Measurements from ENCODE around the gene KRT33B.
"Not testable (repeated sequence)": the region's sequence is repeated elsewhere in the genome, so short reads cannot be mapped to it uniquely, and the experiment has no call there.

The KRT33B gene

DNA sequence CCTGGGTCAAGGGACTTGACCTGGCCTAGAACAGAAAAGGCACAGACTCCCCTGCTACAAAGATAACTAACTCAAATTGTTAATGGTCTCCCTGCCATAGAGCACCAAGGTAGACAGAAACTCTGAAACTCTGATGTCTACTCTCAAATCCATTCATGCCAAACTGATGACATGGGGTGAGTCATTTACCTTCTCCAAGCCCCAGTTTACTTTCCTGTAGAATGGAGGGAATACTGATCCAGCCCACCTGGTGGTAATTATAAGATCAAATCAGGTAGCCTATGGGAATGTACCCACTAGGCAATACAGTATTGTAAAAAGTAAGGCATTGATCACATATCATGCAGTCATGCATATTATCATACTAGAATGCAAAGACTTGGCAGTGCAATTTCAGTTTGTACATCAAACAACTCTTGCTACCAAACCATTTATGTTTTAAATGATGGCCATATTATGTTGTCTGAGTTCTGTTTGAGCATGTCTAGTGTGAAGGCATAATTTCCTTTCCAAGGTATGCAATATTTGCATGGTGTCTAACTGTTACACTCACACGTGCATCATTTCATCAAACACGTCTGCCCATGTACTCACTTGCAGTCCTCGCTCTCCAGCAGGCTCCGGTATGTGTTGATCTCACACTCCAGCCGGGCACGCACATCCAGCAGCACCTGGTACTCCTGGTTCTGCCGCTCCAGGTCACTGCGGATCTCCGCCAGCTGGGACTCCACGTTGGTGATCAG lies 24.8 kb upstream of the KRT33B start:
- no peak overlapping the region for H3K4me3 ChIP-seq (ENCODE audit: low read depth, low read length)

DNA sequence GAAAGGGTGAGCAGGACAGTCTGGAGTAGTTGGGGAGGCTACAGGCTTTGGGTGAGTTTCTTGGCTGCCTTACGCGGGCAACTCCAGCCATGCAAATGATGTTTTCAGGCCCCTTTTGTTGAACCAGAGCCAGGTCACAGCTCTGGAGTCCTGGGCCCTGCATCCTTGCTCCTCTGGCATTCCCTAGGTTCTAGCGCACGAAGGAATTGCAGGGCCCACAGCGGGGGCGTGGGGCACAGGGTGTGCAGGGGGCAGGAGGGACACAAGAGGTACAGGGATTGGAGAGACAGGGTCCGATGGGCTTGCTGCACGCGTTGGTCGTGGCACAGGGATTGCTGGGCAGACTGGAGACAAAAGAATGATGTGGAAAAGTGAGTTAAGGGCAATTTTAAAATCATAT lies 24.2 kb upstream of the KRT33B start:
- H3K4me3 ChIP-seq (ENCODE audit: low read depth, low read length), result no peak overlapping the region

DNA sequence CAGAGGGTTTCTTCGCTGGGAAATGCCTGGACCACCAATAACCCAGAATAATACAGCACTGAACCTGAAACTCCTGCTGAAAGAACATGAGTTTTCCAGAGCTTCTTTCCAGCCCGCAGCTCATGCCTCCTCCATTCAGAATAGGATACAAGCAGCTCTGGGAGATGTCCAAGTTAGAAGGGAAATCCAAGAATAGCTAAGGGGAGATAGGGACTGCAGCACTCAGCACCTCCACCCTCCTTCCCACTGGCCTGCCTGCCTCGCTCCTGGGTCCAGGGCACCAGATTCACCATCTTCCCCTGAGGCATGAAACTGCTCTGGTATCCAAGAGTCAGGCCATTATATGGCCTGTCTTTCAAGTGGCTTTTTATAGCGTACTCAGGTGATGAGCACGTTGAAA lies 23.7 kb upstream of the KRT33B start:
- H3K4me3 ChIP-seq (ENCODE audit: low read depth, low read length), result no peak overlapping the region

DNA sequence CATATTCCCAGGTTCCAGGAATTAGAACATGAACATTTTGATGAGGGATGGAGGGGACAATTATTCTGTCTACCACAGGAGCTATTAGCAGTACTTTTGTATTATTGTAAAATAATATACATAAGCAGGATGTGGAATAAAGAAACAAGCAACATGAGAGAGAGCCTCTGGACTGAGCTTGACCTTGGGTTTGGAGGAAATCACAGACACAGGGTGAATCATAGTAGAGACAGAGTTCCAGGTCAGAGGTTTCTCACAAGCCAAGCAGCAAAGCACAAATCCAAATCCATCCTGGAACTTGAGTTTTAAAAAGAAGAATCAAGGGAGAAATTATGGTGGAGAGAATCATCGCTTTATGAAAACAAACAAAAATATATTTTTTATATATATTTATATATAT lies 22.7 kb upstream of the KRT33B start:
- no peak overlapping the region for H3K4me3 ChIP-seq (ENCODE audit: low read depth, low read length)

DNA sequence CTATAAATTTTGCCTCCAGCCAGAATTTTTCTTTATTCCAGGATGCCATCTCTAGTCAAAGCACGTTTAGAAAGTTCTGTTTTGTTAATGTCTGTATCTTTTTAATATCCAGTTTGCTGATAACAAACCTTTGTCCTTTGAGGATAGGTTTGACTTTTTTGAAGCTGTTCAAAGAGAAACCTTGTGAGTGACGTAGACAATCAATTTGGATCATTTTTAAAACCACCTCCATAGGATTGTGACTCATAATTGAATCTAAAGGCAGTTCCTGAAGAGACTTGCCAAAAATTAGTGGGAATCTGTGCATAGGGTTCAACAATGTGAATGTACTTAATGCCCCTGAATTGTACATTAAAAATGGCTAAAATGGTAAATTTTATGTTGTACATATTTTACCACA lies 21.9 kb upstream of the KRT33B start:
- H3K4me3 ChIP-seq (ENCODE audit: low read depth, low read length), result no peak overlapping the region

DNA sequence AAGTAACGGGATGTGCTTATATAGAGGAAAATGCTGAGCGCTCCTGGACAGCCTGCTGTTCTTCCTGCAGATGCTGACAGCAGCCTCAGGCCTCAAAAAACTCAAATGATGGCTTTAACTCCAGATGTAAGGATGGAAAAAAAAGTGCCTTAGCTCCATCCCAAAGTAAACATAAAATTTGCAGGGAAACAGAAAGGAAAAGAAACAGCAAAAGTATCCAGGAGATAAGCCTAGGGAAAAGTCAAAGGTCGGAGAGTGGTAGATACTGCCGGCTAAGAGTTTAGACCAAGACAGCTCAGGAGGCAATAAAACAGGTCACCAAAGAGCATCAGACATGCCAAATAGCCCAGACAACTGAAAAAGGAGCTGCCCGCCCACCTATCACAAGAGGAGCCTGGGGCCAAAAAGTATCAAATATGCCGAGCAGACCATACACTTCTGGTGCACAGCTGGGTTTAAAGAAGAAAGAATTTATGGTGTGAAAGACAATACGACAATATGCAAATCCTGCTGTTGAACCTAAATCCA lies 20.9 kb upstream of the KRT33B start:
- H3K4me3 ChIP-seq (ENCODE audit: low read depth, low read length), result no peak overlapping the region

DNA sequence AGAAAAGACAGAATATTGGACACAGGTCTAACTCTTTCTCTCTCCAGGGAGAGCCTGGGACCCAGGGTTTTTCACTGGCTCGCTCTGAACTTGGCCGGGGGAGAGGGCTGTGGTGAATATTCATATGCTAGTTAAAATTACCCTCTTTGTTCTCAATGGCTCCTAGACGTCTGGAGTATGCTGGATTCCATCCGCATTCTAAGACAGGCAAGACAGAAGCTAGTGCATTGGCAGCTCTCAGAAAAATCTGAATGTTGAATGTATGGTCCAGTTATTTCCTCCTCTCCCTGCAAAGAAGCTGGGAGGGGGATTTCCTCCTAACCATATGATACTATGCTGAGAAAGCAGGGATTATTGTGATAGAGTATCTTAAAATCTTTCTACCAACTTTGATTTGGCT lies 18.1 kb upstream of the KRT33B start:
- no peak overlapping the region for H3K4me3 ChIP-seq (ENCODE audit: low read depth, low read length)

DNA sequence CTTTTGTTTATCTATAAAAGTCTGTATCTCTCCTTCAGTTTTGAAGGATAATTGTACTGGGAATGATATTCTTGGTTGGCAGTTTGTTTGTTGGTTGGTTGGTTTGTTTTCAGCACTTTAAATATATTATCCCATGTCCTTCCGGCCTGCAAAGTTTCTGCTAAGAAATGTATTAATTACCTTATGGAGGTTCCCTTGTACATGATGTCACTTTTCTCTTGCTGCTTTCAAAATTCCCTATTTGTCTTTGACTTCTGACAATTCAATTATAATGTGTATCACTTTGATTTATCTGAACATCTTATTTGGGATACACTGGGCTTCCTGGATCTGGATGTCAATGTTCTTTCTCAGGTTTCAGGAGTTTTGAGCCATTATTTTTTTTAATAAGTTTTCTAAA lies 16.6 kb upstream of the KRT33B start:
- H3K4me3 ChIP-seq (ENCODE audit: low read depth, low read length), result no peak overlapping the region

DNA sequence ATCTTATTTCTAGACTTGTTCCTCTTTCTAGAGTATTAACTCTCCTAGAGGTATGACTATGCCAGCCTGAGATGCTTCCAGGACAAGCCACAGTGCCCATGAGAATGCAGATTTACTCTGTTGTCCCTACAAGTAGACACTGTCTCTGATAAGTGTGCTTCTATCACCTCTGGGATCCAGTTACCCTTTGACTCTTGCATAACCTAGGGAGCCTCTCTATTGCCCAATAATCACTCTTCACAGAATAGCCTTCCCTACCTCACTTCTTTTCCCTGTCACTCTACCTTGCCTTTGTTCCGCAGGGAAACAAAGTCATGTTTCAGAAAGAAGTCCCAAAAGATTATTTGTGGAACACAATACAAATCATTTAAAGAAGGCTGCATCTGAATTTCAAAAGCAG lies 14.1 kb upstream of the KRT33B start:
- H3K4me3 ChIP-seq (ENCODE audit: low read depth, low read length), result no peak overlapping the region

DNA sequence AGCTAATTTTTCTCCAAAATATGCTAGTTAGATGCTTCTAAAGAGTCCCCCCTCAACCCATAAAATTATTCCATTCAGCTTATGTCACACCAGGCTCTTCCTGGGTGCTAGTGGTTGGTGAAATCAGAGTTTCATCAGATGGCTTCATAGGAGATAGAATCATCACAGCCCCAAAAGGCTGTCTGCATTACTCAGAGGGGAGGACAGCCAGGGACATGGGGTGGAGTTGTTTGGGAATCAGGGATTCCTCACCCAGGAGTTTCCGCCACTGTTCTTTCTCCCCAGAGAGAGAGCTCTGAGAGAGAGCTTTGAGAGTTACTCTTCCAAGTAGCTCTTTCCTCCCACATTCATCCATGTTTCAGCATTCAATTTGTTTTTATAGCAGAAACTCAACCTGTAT lies 12.8 kb upstream of the KRT33B start:
- no peak overlapping the region for H3K4me3 ChIP-seq (ENCODE audit: low read depth, low read length)

DNA sequence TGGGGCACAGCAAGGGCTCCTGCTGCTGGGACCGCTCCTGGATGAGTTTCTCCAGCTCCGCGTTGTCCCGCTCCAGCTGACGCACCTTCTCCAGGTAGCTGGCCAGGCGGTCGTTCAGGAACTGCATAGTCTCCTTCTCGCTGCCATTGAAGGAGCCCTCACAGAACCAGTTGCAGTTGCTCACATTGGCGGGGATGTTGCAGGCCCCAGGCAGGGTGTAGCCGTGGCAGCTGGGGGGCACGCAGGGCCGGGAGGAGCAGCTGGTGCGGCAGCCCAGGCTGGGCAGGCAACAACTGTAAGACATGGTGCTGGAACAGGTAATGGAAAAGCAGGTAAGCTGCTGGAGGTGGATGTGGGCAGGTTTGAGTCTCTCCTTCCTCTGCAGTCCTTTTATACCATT lies 12.3 kb upstream of the KRT33B start, which contains the start of gene KRT34:
Gene KRT34, minus strand, starts transcription at position 364 of the 400 bp plus-strand sequence. Its CDS starts 60 bp downstream, at position 304.
- not testable (repeated sequence) for H3K4me3 ChIP-seq (ENCODE audit: low read depth, low read length)

DNA sequence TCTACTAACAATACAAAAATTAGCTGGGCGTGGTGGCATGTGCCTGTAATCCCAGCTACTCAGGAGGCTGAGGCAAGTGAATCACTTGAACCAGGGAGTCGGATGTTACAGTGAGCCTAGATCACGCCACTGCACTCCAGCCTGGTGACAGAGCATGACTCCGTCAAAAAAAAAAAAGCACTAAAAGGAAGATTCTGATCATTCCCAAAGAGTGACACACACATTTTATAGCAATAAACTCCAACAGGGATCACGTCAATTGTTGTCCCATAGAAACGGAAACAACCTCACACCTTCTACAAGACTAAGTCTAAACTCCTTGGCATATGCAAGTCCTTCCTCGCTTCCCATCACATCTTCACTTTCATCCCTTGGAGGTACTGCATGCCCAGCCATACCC lies 10.5 kb upstream of the KRT33B start:
- not testable (repeated sequence) for H3K4me3 ChIP-seq (ENCODE audit: low read depth, low read length)

DNA sequence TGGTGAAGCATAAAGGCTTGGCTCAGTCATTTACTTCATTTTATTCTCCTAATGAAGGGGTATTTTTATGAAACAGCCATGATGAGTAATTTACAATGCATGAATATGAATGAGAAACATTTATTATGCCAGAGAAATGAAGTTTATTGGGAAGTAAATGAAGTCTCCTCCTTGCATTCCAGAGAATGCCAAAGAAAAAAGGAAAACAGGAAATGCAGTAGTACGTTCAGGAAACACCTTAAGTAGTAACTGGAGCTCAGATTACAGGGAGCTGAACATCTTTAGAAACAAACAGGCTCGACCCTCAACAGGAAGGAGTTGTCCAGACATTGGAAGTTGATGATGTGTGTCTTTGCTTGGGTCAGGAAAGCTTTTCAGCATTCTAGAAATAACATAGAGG lies 7.9 kb upstream of the KRT33B start:
- no peak overlapping the region for H3K4me3 ChIP-seq (ENCODE audit: low read depth, low read length)

DNA sequence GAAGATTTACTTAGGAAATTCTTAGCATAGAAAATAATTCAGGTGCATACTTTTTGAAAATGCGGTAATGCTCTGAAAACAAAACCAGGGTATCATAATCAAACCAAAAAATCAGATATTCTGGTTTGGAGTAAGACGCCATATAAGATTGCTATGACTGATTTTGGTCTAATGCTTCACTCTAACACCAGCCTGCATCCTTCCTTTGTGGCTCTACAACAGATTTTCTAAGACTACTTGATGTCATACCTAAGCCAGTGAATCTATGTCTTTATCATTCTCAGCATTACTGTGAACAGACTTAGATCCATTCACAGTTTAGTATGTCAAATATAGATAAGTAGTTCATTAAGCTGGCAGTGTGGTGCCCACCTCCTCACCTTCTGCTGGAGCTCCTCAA lies 590 bp downstream of the KRT33B start:
- H3K4me3 ChIP-seq (ENCODE audit: low read depth, low read length), result no peak overlapping the region

DNA sequence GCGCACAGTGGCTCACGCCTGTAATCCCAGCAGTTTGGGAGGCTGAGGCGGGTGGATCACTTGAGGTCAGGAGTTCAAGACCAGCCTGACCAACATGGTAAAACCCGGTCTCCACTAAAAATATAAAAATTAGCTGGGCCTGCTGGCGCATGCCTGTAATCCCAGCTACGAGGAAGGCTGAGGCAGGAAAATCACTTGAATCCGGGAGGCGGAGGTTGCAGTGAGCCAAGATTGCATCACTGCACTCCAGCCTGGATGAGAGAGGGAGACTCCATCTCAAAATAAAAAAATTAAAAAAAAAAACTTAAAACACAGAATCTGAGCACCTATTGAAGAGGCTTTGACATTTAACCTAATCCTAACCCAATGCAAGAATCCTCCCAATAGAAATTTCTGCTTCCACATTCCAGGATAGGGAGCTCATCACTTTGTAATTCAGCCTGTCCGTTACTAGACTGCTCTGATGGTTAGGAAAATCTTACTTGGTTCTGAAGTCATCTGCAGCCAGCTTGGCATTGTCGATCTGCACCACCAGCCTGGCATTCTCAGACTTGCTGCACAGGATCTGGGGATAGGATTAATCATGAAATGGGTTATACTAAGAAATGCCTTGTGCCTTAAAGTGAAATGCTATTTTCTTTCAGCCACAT lies 2.1 kb downstream of the KRT33B start:
- no peak overlapping the region for H3K4me3 ChIP-seq (ENCODE audit: low read depth, low read length)

DNA sequence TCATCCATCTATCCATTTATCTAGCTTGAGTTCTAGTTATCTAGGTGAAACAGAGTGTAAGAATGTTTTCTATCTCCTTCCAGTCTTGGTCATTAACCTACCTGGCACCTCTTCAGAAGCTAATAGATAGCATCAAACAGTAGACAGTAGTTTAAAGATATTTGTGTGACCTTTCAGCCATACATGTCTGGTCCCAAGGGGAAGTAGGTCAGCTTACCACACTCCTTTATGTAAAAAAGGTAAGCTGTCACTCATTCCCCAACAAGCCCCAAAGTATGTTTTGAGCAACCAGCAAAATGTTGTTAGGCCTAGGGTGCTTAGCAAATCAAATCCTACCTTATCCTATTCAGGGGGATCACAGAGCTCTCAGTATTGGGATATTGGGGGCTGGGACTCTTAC lies 3.5 kb downstream of the KRT33B start:
- H3K4me3 ChIP-seq (ENCODE audit: low read depth, low read length), result no peak overlapping the region

DNA sequence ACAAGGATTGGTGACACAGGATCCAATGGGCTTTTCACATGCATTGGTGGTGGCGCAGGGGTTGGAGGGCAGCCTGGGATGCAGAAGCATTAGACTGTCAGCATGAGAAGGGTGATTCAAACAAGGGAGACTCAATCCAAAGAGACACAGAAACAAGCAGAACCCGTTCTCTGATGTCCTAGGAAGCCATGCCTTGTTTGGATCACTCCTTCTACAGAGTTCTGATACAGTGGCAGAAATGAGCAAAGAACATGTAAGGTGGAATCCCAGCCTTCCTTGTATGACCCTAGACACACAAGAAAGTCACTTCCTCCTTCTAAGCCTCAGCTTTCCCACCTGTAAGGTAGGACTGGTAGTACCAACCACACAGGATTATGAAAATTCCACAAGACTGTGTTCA lies 5.7 kb downstream of the KRT33B start:
- no peak overlapping the region for H3K4me3 ChIP-seq (ENCODE audit: low read depth, low read length)

DNA sequence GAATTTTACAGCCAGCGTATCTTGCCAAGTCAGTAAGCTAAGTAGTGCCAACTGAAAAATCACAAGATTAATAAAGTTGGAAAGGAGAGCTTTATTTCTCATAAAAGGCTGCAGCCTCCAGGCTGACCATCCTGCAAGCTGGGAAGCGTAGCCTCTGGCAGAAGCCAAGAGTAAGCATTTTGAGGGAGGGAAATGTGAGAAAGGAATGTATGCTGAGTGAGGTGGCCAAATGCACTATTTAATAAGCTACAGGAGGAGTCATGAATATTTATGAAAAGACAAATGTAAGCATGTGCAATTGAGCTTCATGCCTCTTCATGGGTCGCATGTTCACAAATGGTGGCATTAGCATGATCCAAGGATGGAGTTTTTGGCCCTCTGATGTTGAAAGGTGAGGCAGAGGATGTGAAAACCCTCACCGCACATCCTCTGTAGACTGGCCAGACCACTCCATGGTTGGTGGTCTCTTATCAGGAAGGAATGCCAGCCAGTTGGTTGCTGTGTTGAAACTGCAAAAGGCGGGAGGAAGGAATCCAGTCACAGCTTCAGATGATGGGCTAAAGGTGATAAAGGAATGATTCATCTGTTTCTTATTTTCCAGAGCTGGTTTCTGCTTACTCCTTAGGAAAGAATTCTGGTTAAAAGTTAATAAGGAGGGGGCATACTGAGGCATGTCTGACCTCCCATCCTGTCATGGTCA lies 9.2 kb downstream of the KRT33B start:
- H3K4me3 ChIP-seq (ENCODE audit: low read depth, low read length), result no peak overlapping the region

DNA sequence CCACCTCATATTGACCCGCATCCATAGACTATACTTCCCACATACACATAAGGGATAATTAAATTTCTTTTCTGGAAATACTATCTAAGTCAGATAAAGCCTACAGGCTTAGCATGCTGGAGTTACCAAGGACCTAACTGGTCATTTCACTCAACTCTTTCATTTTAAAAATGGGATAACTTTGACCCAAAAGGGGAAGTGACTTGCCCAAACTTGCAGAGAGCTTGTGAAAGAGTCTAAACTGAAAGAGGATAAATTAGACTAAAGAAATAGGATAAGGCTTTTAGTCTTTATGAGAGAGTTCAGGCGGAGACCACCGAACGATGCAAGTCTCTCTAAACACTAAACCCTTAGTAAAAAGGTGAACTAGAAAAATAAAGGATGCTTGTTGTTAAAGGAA lies 15.1 kb downstream of the KRT33B start:
- no peak overlapping the region for H3K4me3 ChIP-seq (ENCODE audit: low read depth, low read length)

DNA sequence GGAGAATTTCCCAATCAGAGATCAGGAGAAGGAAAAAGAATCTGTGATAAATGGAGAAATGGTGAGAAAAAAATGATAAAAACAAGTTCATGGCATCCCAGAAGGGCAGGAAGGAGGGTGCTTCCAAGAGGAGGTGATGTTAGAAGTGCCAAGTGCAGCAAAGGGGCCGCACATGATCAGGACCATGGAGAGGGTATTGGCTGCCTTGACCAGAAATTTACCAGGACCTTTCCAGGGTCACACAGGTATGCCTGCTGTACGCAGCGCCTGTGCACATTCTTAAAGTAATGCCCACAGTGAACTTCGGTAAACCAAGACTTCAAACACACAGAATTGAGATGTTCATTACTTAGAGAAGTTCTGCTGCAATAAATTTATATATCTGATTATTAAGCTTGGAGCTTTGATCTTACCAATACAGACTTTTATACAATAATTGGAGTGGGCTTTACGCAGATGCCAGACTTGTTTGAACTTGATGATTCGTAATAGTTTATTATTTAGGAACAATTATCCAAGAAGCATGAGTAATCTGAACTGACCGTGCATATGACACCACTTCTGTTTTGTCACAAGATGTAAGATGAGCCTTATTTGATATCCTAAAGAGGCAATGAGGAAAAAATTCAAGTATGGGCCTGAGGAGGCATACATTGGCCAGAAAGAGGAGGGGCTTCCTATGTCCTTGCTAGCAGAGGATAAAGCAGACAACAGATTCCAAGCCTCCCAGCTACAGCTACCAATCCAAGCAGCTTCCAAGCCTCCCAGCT lies 16.8 kb downstream of the KRT33B start:
- H3K4me3 ChIP-seq (ENCODE audit: low read depth, low read length), result no peak overlapping the region

DNA sequence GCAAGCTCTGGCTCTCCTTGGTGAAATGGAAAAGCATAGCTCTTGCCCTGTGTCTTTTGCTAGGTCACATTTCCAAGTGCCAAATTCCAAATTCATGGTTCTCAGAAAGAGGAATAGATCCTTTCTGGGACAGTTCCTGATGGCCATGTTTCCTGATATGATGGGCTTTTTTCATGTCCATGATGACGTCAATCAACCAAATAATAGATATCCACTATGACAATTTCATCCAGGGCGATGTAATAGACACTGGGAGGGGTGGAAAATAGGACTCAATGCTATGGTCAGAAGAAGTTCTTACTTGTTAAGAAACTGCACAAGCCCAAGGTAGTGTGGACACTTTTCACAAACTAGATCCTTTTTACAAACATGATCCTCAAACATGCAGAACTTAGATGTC lies 18.4 kb downstream of the KRT33B start:
- no peak overlapping the region for H3K4me3 ChIP-seq (ENCODE audit: low read depth, low read length)
